Myocyte (in vitro differentiated cells): ENCODE measurements around the gene TSC1. TPM values are rescaled to one million over a fixed set of nuclear protein-coding genes. Genes with fewer than 3 reads are reported as not detected.

Experiments
- DNase-seq: peaks from one replicate; pipeline ENCODE4 v3.0.0-alpha.2; 2012; ENCODE audit warnings: low read depth
- polyA plus RNA-seq: library from polyadenylated mRNA; unstranded; fragments of >200 nt; gene quantifications from one replicate; pipeline ENCODE4 v1.2.1, GENCODE V29; 2012; ENCODE audit warnings: missing spikeins
- total RNA-seq: library from RNA; depleted of rRNA; stranded (reverse); fragments of >200 nt; gene quantifications from 2 replicates; pipeline ENCODE4 v1.2.3, GENCODE V29; 2014

TSC1 gene
- total RNA-seq: 30.3 and 54.3 TPM in 2 replicates
- 17.0 TPM for polyA plus RNA-seq

DNA sequence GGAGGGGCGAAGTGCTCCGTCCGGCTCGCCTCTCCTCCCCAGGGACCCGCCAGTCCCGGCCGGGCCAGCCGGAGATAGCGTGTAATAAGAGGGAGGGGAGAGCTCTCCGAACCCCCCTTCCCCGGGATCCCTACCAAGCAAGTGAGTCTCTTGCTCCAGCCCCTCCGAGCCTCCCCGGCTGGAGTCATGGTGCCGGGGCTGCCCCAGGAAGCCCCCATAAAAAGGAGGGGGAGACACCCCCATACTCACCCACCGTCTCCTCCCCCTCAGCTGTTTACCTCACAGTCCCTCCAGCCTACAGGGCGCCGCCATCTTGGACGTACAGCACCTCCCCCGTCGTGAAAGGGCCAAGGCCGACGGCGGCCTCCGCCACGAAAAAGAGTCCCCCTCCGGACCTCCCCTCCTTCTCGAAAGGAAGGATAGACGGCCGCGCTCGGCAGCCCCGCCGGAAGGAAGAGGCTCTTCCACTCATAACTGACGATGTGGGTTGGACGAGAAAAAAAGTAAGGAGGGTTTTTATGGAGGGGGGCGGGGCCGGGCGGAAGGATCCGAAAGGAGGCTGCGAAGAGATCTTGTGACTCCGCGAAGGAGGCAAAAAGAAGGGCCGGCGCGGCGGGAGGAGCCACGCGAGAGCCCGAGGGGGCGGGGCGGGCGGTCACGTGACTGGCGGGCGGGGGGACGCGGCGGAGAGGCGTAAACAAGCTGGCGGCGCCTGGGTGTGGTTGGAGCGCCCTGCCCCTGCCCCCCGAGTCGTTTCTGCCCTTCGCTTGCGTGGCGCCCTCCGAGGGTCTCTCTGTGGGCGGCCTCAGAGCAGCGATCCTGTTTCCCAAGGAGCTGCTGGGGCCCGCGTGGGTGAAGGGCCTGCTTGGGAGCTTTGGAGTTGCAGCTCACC lies at the start of gene TSC1:
Gene TSC1, minus strand, starts transcription at position 323 of the 892 bp plus-strand sequence. CDS start 15,744 bp downstream, outside the sequence.
- DNase-seq: peak; percentile 96

GRCh38 chr9:132993511-132993939 lies 49.1 kb upstream of the TSC1 start:
- peak; percentile 55 for DNase-seq

GRCh38 chr9:132991351-132992300 lies 47.2 kb upstream of the TSC1 start:
- DNase-seq: peak; percentile 29

- DNase-seq: no peak
These were observed 46.4 kb upstream of the TSC1 start for GRCh38 chr9:132990781-132991180.

DNA sequence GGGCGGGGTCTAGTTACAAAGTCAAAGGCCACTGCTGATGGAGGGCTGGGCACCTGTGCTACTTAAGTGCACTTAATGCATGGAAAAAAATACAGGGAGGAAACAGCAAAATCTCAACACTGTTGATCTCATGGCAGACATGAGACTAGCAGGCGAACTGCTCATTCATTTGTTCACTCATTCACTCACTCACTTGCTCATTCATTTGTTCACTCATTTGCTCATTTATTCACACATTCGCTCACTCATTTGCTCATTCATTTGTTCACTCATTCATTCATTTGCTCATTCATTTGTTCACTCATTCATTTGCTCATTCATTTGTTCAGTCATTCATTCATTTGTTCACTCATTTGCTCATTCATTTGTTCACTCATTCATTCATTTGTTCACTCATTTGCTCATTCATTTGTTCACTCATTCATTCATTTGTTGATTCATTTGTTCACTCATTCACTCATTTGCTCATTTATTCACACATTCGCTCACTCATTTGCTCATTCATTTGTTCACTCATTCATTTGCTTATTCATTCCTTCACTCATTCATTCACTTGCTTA lies 45.7 kb upstream of the TSC1 start:
- DNase-seq: peak; percentile 36

- DNase-seq: no peak
These were observed 45.1 kb upstream of the TSC1 start for GRCh38 chr9:132989414-132989996.

- no peak for DNase-seq
These were observed 44.5 kb upstream of the TSC1 start for GRCh38 chr9:132989014-132989310.

DNA sequence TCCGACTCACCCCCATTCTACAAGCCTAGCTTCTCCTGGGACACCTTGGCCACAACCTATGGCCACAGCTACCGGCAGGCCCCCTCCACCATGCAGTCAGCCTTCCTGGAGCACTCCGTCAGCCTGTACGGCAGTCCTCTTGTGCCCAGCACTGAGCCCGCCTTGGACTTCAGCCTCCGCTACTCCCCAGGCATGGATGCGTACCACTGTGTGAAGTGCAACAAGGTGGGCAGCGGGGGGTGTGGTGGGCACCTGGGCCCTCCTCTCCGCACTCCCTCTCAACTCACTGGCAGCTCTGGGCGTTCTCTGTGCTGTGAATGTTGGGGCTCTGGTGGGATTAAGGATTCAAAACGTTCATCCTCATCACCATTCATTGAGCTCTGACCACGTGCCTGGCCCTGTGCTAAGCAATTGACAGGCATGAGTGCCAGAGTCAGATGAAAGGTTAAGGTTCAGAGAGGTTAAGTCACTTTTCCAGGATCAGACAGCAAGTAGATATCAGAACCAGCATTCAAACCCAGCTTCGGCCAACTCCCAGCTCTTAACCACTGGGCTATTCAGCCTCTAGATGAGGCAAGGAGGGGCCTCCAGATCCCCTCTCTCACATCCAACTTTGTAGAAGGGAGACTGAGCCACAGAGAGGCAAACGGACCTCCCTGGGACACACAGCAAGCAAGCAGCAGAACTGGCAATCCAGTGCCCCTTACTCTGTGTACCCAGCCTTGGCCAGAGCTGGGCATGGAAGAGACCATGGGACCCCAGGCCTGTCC lies 44.0 kb upstream of the TSC1 start:
- no peak for DNase-seq

DNA sequence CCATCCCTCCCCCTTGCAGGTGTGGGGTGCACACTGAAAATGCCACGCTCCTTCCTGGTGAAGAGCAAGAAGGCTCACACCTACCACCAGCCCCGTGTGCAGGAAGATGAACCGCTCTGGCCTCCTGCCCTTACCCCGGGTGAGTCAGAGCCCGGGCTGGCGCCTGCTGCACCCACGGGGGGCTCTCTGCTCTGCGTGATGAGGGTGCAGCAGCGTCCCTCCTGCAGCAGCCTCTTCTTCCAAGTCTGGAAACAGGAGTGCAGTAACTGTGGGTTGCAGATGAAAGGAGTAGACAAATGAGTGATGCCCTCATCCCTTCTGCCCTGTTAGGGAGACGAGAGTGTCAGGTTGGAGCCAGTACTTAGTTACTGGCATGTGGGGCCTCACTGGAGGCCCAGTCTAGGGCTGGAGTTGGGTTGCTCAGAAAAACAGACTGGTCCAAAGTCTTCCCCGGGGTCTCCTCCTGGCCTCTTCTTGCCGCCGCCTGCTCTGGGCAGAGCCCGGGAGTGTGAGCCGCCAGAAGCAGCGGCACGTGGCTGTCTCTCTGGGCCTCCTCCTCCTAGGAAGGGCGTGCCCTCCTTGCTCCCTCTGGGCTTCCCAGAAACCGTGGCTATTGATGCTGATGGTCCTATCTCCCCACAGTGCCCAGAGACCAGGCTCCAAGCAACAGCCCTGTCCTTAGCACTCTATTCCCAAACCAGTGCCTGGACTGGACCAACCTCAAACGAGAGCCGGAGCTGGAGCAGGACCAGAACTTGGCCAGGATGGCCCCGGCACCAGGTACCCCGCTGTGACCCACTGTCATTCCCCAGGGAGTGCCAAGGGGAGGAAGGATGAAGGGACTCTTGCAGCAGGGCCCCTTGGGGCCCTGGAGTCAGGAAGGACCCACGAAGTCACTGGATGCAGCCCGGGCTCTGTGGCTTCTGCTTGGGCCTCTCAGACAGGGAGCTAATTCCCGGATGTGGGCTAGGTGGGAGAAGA lies 42.5 kb upstream of the TSC1 start:
- no peak for DNase-seq

- no peak for DNase-seq
These were observed 41.7 kb upstream of the TSC1 start for GRCh38 chr9:132986114-132986513.

DNA sequence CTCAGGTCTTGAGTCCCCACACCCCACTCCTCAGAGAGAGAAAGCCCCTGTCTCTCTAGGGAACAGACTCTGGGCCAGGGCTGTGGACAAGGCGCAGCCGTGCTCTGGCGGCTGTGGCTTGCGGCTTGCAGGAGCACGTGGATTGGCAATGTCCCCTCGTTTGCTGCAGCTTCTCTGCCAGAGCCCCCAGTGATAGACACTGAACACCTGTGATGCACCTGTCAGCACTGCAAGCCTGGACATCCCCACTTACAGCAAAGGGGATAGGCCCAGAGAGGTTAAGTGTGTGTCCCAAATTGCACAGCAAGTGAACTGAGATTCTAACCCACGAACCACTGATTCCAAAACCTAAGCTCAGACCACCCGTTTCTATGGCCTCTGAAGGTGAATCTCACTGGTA lies 41.1 kb upstream of the TSC1 start:
- peak; percentile 73 for DNase-seq

GRCh38 chr9:132985071-132985350 lies 40.6 kb upstream of the TSC1 start:
- DNase-seq: no peak

GRCh38 chr9:132984202-132985070 lies 40.0 kb upstream of the TSC1 start:
- DNase-seq: no peak

DNA sequence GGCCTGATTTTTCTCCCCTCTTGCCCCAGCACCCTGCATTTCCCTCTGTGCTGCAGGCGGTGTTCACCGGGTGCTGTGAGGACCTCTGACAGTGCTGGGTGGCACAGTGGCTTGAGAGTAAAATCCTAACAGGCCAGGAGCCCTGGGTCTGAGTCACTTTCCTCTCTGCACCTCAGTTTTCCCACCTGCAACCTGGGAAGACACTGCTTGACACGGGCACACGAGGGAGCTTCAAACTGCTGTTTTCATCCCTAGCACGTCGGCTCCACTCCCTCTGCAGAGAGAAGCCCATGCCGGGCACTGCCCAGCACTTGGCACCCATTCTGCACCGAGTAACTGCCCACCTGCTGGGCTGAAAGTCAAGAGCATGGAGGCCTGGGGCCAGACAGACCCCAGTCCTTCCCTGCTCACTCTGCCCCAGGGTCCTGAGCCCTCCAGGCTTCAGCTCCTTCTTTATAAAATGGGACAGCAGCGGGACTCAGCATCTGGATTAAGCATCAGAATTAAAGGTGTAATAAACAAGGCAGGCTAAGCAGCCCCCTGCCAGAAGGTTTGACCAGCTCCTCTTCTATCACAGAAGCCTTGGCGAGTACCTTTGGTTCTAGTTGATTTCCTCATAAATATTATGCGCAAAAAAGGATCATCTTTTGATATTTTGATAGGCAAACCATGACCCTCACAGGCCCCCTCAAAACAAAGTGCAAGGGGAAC lies 39.2 kb upstream of the TSC1 start:
- DNase-seq: no peak

GRCh38 chr9:132982458-132982857 lies 38.0 kb upstream of the TSC1 start:
- no peak for DNase-seq

GRCh38 chr9:132980157-132980556 lies 35.7 kb upstream of the TSC1 start:
- no peak for DNase-seq

DNA sequence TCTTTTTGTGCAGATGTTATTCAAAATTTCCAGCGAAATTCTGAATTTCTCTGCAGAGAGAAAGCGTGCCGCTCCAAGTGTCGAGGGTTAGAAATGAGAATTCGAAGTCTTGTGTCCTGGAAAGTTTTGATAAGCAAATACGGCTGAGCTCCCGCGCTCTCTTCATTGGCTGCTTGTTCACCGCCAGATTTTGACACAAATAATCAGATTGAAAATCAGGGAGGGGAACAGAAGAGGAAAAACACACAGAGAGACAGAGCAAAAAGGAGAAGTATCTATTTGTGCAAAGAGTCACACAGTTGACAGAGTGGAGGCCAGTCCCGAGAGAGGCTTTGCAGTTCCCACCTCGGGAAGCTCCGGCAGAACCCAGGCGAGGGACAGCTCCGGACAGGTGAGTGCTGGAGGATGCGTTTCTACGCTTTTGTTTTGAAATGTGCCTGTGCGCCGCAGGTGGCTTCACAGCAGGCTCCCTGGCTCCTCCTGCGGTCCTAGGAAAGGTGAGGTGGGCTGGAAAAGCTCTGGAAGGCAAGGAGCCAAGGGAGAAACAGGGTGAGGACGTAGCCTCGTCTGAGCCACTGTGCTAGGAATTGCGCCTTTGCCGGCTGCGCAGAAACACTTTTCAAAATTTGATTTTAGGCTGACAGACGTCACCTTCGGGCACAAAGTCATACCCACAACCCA lies 34.2 kb upstream of the TSC1 start, which contains the start of gene GFI1B:
Gene GFI1B, plus strand, starts transcription at position 244 of the 681 bp plus-strand sequence. CDS start 7,985 bp downstream, outside the sequence.
- DNase-seq: no peak
